B cell (primary cell): Measurements from ENCODE around the gene POU6F1. TPM values are rescaled to one million over a fixed set of nuclear protein-coding genes. Genes with fewer than 3 reads are reported as not detected.

ENCODE experiments used
- ATAC-seq: fragments of 200-7000 bp; cut with Tn5 transposase; one replicate; pipeline ENCODE4 v1.10.0; 2021; ENCODE audit warnings: low read depth, mild to moderate bottlenecking, moderate number of reproducible peaks, moderate library complexity
- CTCF ChIA-PET: fragments of 350-600 bp; sonication (Branson Sonifier 250); formaldehyde crosslinking; loops from one replicate; lab custom pipeline; 2021; ENCODE audit warnings: antibody characterized with exemption, inconsistent platforms; lab: Charles Lee
- POLR2A ChIA-PET: fragments of 350-600 bp; sonication (Branson Sonifier 250); formaldehyde crosslinking; loops from one replicate; lab custom pipeline; 2021; ENCODE audit warnings: antibody characterized with exemption; lab: Charles Lee
- DNase-seq: peaks from one replicate; pipeline ENCODE4 v3.0.0; 2013
- H2AFZ ChIP-seq: 2 replicates; pipeline ENCODE4 v1.6.1; 2012; ENCODE audit warnings: mild to moderate bottlenecking, low read depth, low read length; ENCODE audit not compliant: insufficient read depth, poor library complexity, severe bottlenecking
- H3K27ac ChIP-seq, 2 donors: 1 replicate in 1 of 2; 2 replicates in 1 of 2; pipeline ENCODE4 v1.5.1; 2012 to 2013; ENCODE audit warnings: low read length in 2 of 2, mild to moderate bottlenecking in 2 of 2, moderate library complexity in 1 of 2
- H3K27me3 ChIP-seq, 4 experiments: fragments of 200-600 bp in 1 of 4; sonication (generic) in 1 of 4; replicated peaks in 1 of 4; 1 replicate in 2 of 4; 2 replicates in 2 of 4; pipeline versions ENCODE4 v1.6.1 to v1.7.0; 2013 to 2016; ENCODE audit warnings: low read length in 3 of 4, mild to moderate bottlenecking in 2 of 4, mixed read lengths in 1 of 4, moderate library complexity in 1 of 4; ENCODE audit not compliant: insufficient read depth in 4 of 4, control insufficient read depth in 3 of 4; ENCODE audit errors: control extremely low read depth in 1 of 4
- H3K36me3 ChIP-seq, 2 experiments: replicated peaks in 1 of 2; 1 replicate in 1 of 2; 2 replicates in 1 of 2; pipeline versions ENCODE4 v1.6.1 to v1.7.1; 2013; ENCODE audit warnings: low read length in 1 of 2; ENCODE audit not compliant: insufficient read depth in 2 of 2, control insufficient read depth in 1 of 2; ENCODE audit errors: control extremely low read depth in 1 of 2, extremely low read depth in 1 of 2
- H3K4me1 ChIP-seq, 2 donors: fragments of 200-600 bp in 1 of 2; sonication (generic) in 1 of 2; 1 replicate in 1 of 2; 2 replicates in 1 of 2; pipeline versions ENCODE4 v1.5.1 to v1.6.1; 2013 to 2017; ENCODE audit warnings: low read length in 2 of 2; ENCODE audit not compliant: control insufficient read depth in 2 of 2, insufficient read depth in 2 of 2
- H3K4me2 ChIP-seq: replicated peaks from 2 replicates; pipeline ENCODE3; 2012; ENCODE audit warnings: mild to moderate bottlenecking, low read depth, low read length; ENCODE audit not compliant: poor library complexity, severe bottlenecking
- H3K4me3 ChIP-seq, 5 experiments: fragments of 200-600 bp in 1 of 5; sonication (generic) in 1 of 5; 1 replicate in 3 of 5; 2 replicates in 2 of 5; pipeline versions ENCODE4 v1.5.1 to v1.7.0; 2011 to 2016; ENCODE audit warnings: low read length in 4 of 5, mild to moderate bottlenecking in 4 of 5, low read depth in 2 of 5, control low read depth in 1 of 5, moderate library complexity in 1 of 5; ENCODE audit not compliant: insufficient read depth in 1 of 5; ENCODE audit errors: control extremely low read depth in 1 of 5, extremely low read depth in 1 of 5
- H3K79me2 ChIP-seq: fragments of 200-600 bp; sonication (generic); one replicate; pipeline ENCODE4 v1.6.0; 2016; ENCODE audit warnings: low read length; ENCODE audit not compliant: control insufficient read depth, insufficient read depth
- H3K9ac ChIP-seq: fragments of 200-600 bp; sonication (generic); 2 replicates; pipeline ENCODE4 v1.6.1; 2017; ENCODE audit warnings: mild to moderate bottlenecking, low read length, moderate library complexity
- H3K9me3 ChIP-seq, 3 donors: one replicate each; pipeline versions ENCODE4 v1.6.1 to v1.7.1; 2013; ENCODE audit warnings: low read length in 2 of 3; ENCODE audit not compliant: control insufficient read depth in 2 of 3, insufficient read depth in 1 of 3; ENCODE audit errors: control extremely low read depth in 1 of 3
- H4K20me1 ChIP-seq: 2 replicates; pipeline ENCODE4 v1.6.0; 2012; ENCODE audit warnings: mild to moderate bottlenecking, low read length; ENCODE audit not compliant: insufficient read depth, control insufficient read depth, poor library complexity, severe bottlenecking
- H3K27ac Mint-ChIP-seq: one replicate; pipeline ENCODE4 v1.8.0; 2021; ENCODE audit warnings: mixed read lengths
- H3K27me3 Mint-ChIP-seq: one replicate; pipeline ENCODE4 v1.8.0; 2021; ENCODE audit warnings: mixed read lengths
- H3K4me1 Mint-ChIP-seq: one replicate; pipeline ENCODE4 v1.8.0; 2021; ENCODE audit warnings: mixed read lengths
- H3K4me3 Mint-ChIP-seq: one replicate; pipeline ENCODE4 v1.8.0; 2021; ENCODE audit warnings: mixed read lengths
- H3K9me3 Mint-ChIP-seq: one replicate; pipeline ENCODE4 v1.8.0; 2022; ENCODE audit warnings: mixed read lengths; ENCODE audit not compliant: insufficient read depth
- CTCF ChIP-seq: fragments of 200-600 bp; IDR thresholded peaks from one replicate; pipeline ENCODE4 v1.8.0; 2022; ENCODE audit warnings: antibody characterized with exemption, mild to moderate bottlenecking
- EZH2 ChIP-seq: IDR thresholded peaks from 2 replicates; pipeline ENCODE4 v1.6.1; 2012; ENCODE audit warnings: borderline replicate concordance, low read depth, mild to moderate bottlenecking, moderate library complexity, low read length; ENCODE audit not compliant: insufficient read depth, poor library complexity, severe bottlenecking
- WGBS: methylation state at CpG from one replicate; pipeline ENCODE4 v1.1.5; 2013; ENCODE audit warnings: missing lambda C conversion rate; ENCODE audit not compliant: insufficient coverage; 5-methylcytosine and 5-hydroxymethylcytosine counted together
- intact Hi-C: fragments of 100-400 bp; cut with micrococcal nuclease; formaldehyde crosslinking; loops from one replicate; pipeline ENCODE4 v1.10.0; 2022
- polyA minus RNA-seq: library from RNA; depleted of rRNA, polyadenylated mRNA; stranded (reverse); fragments of >200 nt; gene quantifications from 2 replicates; pipeline ENCODE4 v1.2.3, GENCODE V29; 2012
- polyA plus RNA-seq: library from polyadenylated mRNA; depleted of rRNA; stranded (reverse); fragments of >200 nt; gene quantifications from 2 replicates; pipeline ENCODE4 v1.2.3, GENCODE V29; 2012
- total RNA-seq, 2 donors: library from RNA; stranded (reverse); fragments of 120-200 nt in 1 of 2; gene quantifications; 1 replicate in 1 of 2; 2 replicates in 1 of 2; pipeline versions ENCODE4 v1.2.3 to v1.2.4, GENCODE V29; 2013 to 2022

Gene POU6F1
- total RNA-seq (57.5 and 62.6 TPM in 2 replicates), polyA plus RNA-seq (16.4 and 27.7 TPM in 2 replicates), polyA minus RNA-seq (11.8 and 18.4 TPM in 2 replicates)
- total RNA-seq (2013), result 7.7 TPM

GRCh38 chr12:51217968-51218606 lies at the start of gene POU6F1:
Gene POU6F1, minus strand, starts transcription at chr12:51218062. Its CDS starts 11,226 bp downstream, at chr12:51206836.
- H3K4me3 Mint-ChIP-seq, result peak within 1 kb of the TSS; percentile 95
- Histone ChIP-seq H3K27me3 (no peaks in the 10 kb centered on the region), H3K4me1 (peaks cover 6 to 18% of the 10 kb centered on the region in 2 donors), H3K4me2 (peak within 1 kb of the TSS; percentile 96), H3K9me3 (no peaks in the 10 kb centered on the region), H3K4me3 (peak within 1 kb of the TSS; percentile 68 to 86 (median 71)), H3K36me3 (no peaks in the 10 kb centered on the region), H4K20me1 (no peaks in the 10 kb centered on the region), H3K27ac (peak within 1 kb of the TSS; percentile 85 to 93), H3K9ac (peak within 1 kb of the TSS; percentile 82), H2AFZ (peak within 1 kb of the TSS; percentile 84), H3K79me2 (peaks cover 3% of the 10 kb centered on the region)
- ATAC-seq, result peak; percentile 72
- H3K9me3 Mint-ChIP-seq, result no peaks in the 10 kb centered on the region
- TF ChIP-seq EZH2, result no peak
- peak; percentile 69 for TF ChIP-seq CTCF
- H3K4me1 Mint-ChIP-seq, result peaks cover 19% of the 10 kb centered on the region
- peak; percentile 87 for DNase-seq
- ChIA-PET CTCF (interaction anchor here (0.8 to 2.4 kb wide), 15 partner anchors 12 to 453 kb away, joined by 3 to 20 read pairs (median 4); partner anchors contain the start of genes CSRNP2 and DAZAP2), POLR2A (interaction anchor here (0.5 to 2.5 kb wide), 33 partner anchors 9 to 453 kb away, joined by 3 to 70 read pairs (median 5); partner anchors contain the start of genes CSRNP2, DAZAP2, SLC11A2 and TFCP2)
- WGBS, result under 1% methylated on average over 28 of the region's 35 CpGs
- H3K27ac Mint-ChIP-seq, result peak within 1 kb of the TSS; percentile 96
- no peaks in the 10 kb centered on the region for H3K27me3 Mint-ChIP-seq
- intact Hi-C loops, result loop anchor here (1.0 to 5.0 kb wide), 10 partner anchors 20 to 1789 kb away; partner anchors contain the start of genes BIN2, CSRNP2, DAZAP2 and EIF4B

GRCh38 chr12:51265024-51265423 lies 47.2 kb upstream of the POU6F1 start:
- no peaks in the 10 kb centered on the region for H4K20me1 ChIP-seq
- CTCF ChIA-PET, result interaction anchor here (0.7 to 4.6 kb wide), 2 partner anchors 77 to 437 kb away, joined by 3 to 64 read pairs; no protein-coding TSS in a partner anchor
- Mint-ChIP-seq H3K27me3 (no peaks in the 10 kb centered on the region), H3K4me1 (peaks cover 30% of the 10 kb centered on the region), H3K27ac (no peak overlapping the region), H3K4me3 (no peak overlapping the region), H3K9me3 (no peaks in the 10 kb centered on the region)
- peaks cover 22% of the 10 kb centered on the region for H3K79me2 ChIP-seq
- peaks cover 8 to 13% of the 10 kb centered on the region in 2 donors for H3K4me1 ChIP-seq
- no peak overlapping the region for H3K4me3 ChIP-seq
- TF ChIP-seq EZH2, result no peak
- TF ChIP-seq CTCF, result no peak
- ATAC-seq (no peak), DNase-seq (no peak)
- no peak overlapping the region for H2AFZ ChIP-seq
- H3K9me3 ChIP-seq, result peaks cover 0 to 2% (median 0%) of the 10 kb centered on the region in 3 donors
- intact Hi-C loops, result no loop called here
- no peak overlapping the region for H3K9ac ChIP-seq
- no peaks in the 10 kb centered on the region for H3K36me3 ChIP-seq
- peak overlapping the region; percentile 22 for H3K4me2 ChIP-seq
- no peak overlapping the region for H3K27ac ChIP-seq
- POLR2A ChIA-PET, result interaction anchor here (0.7 kb wide), 1 partner anchor 495 kb away, joined by 3 read pairs; no protein-coding TSS in a partner anchor
- no peaks in the 10 kb centered on the region for H3K27me3 ChIP-seq
